SU-DHL-6 (cell line): ENCODE measurements around the gene CLCN4.

Experiments used
- EZH2phosphoT487 ChIP-seq: fragments of 200-600 bp; sonication (generic), shearing (Covaris generic); conservative IDR thresholded peaks from 2 replicates; pipeline ENCODE4 v1.6.1; 2018; ENCODE audit warnings: mild to moderate bottlenecking, antibody characterized with exemption, low read length, moderate library complexity, mixed read lengths
- TF ChIP-seq, protein P1 (sequence below): fragments of 200-600 bp; sonication (generic); IDR thresholded peaks from one replicate; pipeline ENCODE4 v1.5.1; 2017; ENCODE audit warnings: antibody characterized with exemption, mild to moderate bottlenecking, low read length, moderate library complexity; ENCODE audit not compliant: insufficient read depth, poor library complexity, severe bottlenecking

- TF ChIP-seq, protein P1, sequence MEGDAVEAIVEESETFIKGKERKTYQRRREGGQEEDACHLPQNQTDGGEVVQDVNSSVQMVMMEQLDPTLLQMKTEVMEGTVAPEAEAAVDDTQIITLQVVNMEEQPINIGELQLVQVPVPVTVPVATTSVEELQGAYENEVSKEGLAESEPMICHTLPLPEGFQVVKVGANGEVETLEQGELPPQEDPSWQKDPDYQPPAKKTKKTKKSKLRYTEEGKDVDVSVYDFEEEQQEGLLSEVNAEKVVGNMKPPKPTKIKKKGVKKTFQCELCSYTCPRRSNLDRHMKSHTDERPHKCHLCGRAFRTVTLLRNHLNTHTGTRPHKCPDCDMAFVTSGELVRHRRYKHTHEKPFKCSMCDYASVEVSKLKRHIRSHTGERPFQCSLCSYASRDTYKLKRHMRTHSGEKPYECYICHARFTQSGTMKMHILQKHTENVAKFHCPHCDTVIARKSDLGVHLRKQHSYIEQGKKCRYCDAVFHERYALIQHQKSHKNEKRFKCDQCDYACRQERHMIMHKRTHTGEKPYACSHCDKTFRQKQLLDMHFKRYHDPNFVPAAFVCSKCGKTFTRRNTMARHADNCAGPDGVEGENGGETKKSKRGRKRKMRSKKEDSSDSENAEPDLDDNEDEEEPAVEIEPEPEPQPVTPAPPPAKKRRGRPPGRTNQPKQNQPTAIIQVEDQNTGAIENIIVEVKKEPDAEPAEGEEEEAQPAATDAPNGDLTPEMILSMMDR = no peak
- TF ChIP-seq EZH2phosphoT487 = no peak
Observed at GRCh38 chrX:10265775-10266174, 109.0 kb downstream of the CLCN4 start.
